SK-N-MC (cell line): ENCODE measurements around the gene TIAM1.

Experiments
- DNase-seq: peaks from one replicate; pipeline ENCODE4 v3.0.0-alpha.2; 2011; ENCODE audit warnings: low read depth, low spot score
- H3K27ac ChIP-seq: fragments of 200-600 bp; sonication (generic); 2 replicates; pipeline ENCODE4 v1.5.1; 2016; ENCODE audit warnings: mixed run types
- H3K36me3 ChIP-seq: fragments of 200-600 bp; sonication (generic); 2 replicates; pipeline ENCODE4 v1.6.1; 2017; ENCODE audit warnings: antibody characterized with exemption, low read length, mixed read lengths; ENCODE audit not compliant: insufficient read depth
- H3K4me3 ChIP-seq: fragments of 200-600 bp; sonication (generic); 2 replicates; pipeline ENCODE4 v1.5.1; 2016
- H3K9ac ChIP-seq: fragments of 200-600 bp; sonication (generic); 2 replicates; pipeline ENCODE4 v1.8.0; 2017; ENCODE audit warnings: mixed run types, mixed read lengths; ENCODE audit not compliant: insufficient read length
- H3K9me3 ChIP-seq: fragments of 200-600 bp; sonication (generic); 2 replicates; pipeline ENCODE4 v1.6.1; 2017; ENCODE audit warnings: low read depth, mild to moderate bottlenecking, antibody characterized with exemption, low read length, moderate library complexity, mixed read lengths
- EZH2 ChIP-seq: fragments of 200-600 bp; sonication (generic); IDR thresholded peaks from one replicate; pipeline ENCODE4 v1.6.1; 2017; ENCODE audit warnings: antibody characterized with exemption
- FOXP2 ChIP-seq: optimal IDR thresholded peaks from 2 replicates; pipeline ENCODE3; 2011; ENCODE audit warnings: mild to moderate bottlenecking, moderate library complexity; ENCODE audit not compliant: insufficient read depth; ENCODE audit errors: extremely low read length, control extremely low read depth
- POLR2AphosphoS5 ChIP-seq: IDR thresholded peaks from 2 replicates; pipeline ENCODE4 v1.6.1; 2012; ENCODE audit warnings: mild to moderate bottlenecking, low read depth, low read length, borderline replicate concordance

Gene TIAM1

GRCh38 chr21:31264574-31264973, 79.5 kb downstream of the TIAM1 start:
- TF ChIP-seq POLR2AphosphoS5 (no peak), FOXP2 (no peak), EZH2 (no peak)
- Histone ChIP-seq H3K9me3 (no peaks in the 10 kb centered on the region), H3K4me3 (no peak overlapping the region), H3K27ac (no peak overlapping the region), H3K36me3 (no peaks in the 10 kb centered on the region), H3K9ac (no peak overlapping the region)
- DNase-seq, result no peak

GRCh38 chr21:31262728-31263127, 81.3 kb downstream of the TIAM1 start:
- H3K4me3 ChIP-seq, result no peak overlapping the region
- H3K9ac ChIP-seq, result no peak overlapping the region
- no peaks in the 10 kb centered on the region for H3K36me3 ChIP-seq
- no peaks in the 10 kb centered on the region for H3K9me3 ChIP-seq
- DNase-seq, result no peak
- TF ChIP-seq FOXP2 (no peak), POLR2AphosphoS5 (no peak), EZH2 (no peak)
- H3K27ac ChIP-seq, result no peak overlapping the region

GRCh38 chr21:31261759-31262158, 82.3 kb downstream of the TIAM1 start:
- Histone ChIP-seq H3K9ac (no peak overlapping the region), H3K36me3 (no peaks in the 10 kb centered on the region), H3K9me3 (no peaks in the 10 kb centered on the region), H3K27ac (no peak overlapping the region), H3K4me3 (no peak overlapping the region)
- TF ChIP-seq POLR2AphosphoS5 (no peak), FOXP2 (no peak), EZH2 (no peak)
- DNase-seq, result no peak

GRCh38 chr21:31260790-31261189, 83.3 kb downstream of the TIAM1 start:
- Histone ChIP-seq H3K36me3 (no peaks in the 10 kb centered on the region), H3K9me3 (no peaks in the 10 kb centered on the region), H3K27ac (no peak overlapping the region), H3K9ac (no peak overlapping the region), H3K4me3 (no peak overlapping the region)
- DNase-seq, result no peak
- no peak for TF ChIP-seq POLR2AphosphoS5
- TF ChIP-seq FOXP2, result no peak
- no peak for TF ChIP-seq EZH2

GRCh38 chr21:31258073-31258472, 86.0 kb downstream of the TIAM1 start:
- Histone ChIP-seq H3K36me3 (no peaks in the 10 kb centered on the region), H3K9me3 (no peaks in the 10 kb centered on the region), H3K4me3 (no peak overlapping the region), H3K27ac (no peak overlapping the region), H3K9ac (no peak overlapping the region)
- DNase-seq, result no peak
- TF ChIP-seq POLR2AphosphoS5, result no peak
- no peak for TF ChIP-seq EZH2
- TF ChIP-seq FOXP2, result no peak

GRCh38 chr21:31257265-31257664, 86.8 kb downstream of the TIAM1 start:
- Histone ChIP-seq H3K4me3 (no peak overlapping the region), H3K9ac (no peak overlapping the region), H3K36me3 (no peaks in the 10 kb centered on the region), H3K9me3 (no peaks in the 10 kb centered on the region), H3K27ac (no peak overlapping the region)
- DNase-seq, result no peak
- TF ChIP-seq FOXP2, result no peak
- TF ChIP-seq EZH2, result no peak
- no peak for TF ChIP-seq POLR2AphosphoS5

GRCh38 chr21:31255896-31256295, 88.2 kb downstream of the TIAM1 start:
- TF ChIP-seq FOXP2 (no peak), POLR2AphosphoS5 (no peak), EZH2 (no peak)
- no peak for DNase-seq
- no peak overlapping the region for H3K4me3 ChIP-seq
- H3K9me3 ChIP-seq, result no peaks in the 10 kb centered on the region
- H3K36me3 ChIP-seq, result no peaks in the 10 kb centered on the region
- H3K9ac ChIP-seq, result no peak overlapping the region
- H3K27ac ChIP-seq, result no peak overlapping the region

- Histone ChIP-seq H3K9ac (no peak overlapping the region), H3K9me3 (no peaks in the 10 kb centered on the region), H3K4me3 (no peak overlapping the region), H3K27ac (no peak overlapping the region), H3K36me3 (no peaks in the 10 kb centered on the region)
- no peak for DNase-seq
- no peak for TF ChIP-seq EZH2
- no peak for TF ChIP-seq POLR2AphosphoS5
- TF ChIP-seq FOXP2, result no peak
Observed at GRCh38 chr21:31255036-31255435, 89.0 kb downstream of the TIAM1 start.

- H3K27ac ChIP-seq, result no peak overlapping the region
- no peaks in the 10 kb centered on the region for H3K36me3 ChIP-seq
- no peak for DNase-seq
- no peak overlapping the region for H3K4me3 ChIP-seq
- no peak overlapping the region for H3K9ac ChIP-seq
- TF ChIP-seq POLR2AphosphoS5 (no peak), EZH2 (no peak), FOXP2 (no peak)
- H3K9me3 ChIP-seq, result no peaks in the 10 kb centered on the region
Observed at GRCh38 chr21:31254131-31254530, 89.9 kb downstream of the TIAM1 start.
